Measurements from ENCODE around the gene GPLD1.
A peak's percentile ranks its signal among the peaks of the same experiment; 100 is the strongest.
"Not testable (repeated sequence)": the region's sequence is repeated elsewhere in the genome, so short reads cannot be mapped to it uniquely, and the experiment has no call there.

Gene GPLD1

DNA sequence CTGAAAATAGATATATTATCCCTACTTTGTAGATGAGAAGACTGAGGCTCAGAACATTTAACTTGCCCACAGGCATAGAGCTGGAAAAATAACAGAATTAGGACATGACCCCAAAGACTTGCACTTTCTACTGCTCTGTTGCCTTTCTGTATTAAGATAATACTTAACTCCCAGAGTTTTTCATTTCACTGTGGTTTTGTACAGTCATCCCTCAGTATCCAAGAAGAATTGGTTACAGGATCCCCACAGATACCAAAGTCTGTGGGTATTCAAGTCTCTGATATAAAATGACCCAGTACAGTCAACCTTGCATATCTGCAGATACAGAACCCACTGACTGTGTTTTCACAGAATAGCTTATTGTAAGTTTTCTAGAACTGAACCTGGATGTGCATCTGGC, 69.9 kb downstream of the GPLD1 start:
- Mint-ChIP-seq H3K27ac (no peak overlapping the region), H3K27me3 (no peaks in the 10 kb centered on the region), H3K4me3 (no peak overlapping the region), H3K4me1 (no peaks in the 10 kb centered on the region), H3K9me3 (no peaks in the 10 kb centered on the region)
- ATAC-seq (no peak), DNase-seq (no peak)

DNA sequence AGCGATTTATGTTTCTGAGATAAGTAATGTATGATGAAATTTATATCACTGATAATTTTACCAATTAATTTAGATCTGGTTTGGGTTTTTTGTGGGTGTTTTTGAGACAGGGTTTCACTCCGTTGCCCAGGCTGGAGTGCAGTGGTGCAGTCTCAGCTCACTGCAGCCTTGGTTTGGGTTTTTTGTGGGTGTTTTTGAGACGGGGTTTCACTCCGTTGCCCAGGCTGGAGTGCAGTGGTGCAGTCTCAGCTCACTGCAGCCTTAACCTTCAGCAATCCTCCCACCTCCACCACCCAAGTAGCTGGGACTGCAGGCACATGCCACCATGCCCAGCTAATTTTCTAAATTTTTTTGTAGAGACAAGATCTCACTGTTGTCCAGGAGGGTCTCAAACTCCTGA, 73.6 kb downstream of the GPLD1 start:
- Mint-ChIP-seq H3K4me3 (no peak overlapping the region), H3K27ac (no peak overlapping the region), H3K9me3 (no peaks in the 10 kb centered on the region), H3K27me3 (no peaks in the 10 kb centered on the region), H3K4me1 (peaks cover 6% of the 10 kb centered on the region)
- ATAC-seq (no peak), DNase-seq (no peak)

DNA sequence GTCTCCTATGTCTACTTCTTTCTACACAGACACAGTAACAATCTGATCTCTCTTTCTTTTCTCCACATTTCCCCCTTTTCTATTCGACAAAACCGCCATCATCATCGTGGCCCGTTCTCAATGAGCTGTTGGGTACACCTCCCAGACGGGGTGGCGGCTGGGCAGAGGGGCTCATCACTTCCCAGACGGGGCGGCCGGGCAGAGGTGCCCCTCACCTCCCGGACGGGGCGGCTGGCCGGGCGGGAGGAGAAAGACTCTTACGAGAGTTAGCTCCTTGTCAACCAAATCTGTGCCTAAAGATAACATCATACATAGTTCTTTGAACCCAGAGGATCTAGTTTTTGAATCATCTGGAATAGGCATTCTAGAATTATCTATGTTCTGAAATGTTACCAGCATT, 74.8 kb downstream of the GPLD1 start:
- ATAC-seq, H3K4me3 Mint-ChIP-seq: not testable (repeated sequence)

DNA sequence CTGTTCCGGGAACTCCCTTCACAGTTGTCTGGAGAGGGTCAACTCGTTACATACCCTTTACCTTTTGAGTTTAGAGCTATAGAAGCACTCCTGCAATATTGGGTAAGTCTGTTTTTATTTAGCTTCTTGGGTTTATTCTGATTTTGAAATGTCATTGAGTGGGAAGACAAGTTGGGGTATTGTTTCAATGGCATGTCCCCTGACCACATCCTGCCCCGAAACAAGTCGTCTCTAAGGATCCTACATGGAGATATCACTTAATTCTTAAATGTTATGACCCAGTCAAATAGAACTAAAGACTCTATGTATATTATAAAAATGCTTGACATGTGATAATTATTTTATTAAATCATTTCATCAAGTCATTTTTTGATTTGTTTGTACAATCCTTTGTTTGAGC, 77.1 kb downstream of the GPLD1 start:
- Mint-ChIP-seq H3K4me3 (no peak overlapping the region), H3K27ac (peak overlapping the region; percentile 38 to 72), H3K27me3 (no peaks in the 10 kb centered on the region), H3K9me3 (no peaks in the 10 kb centered on the region), H3K4me1 (peaks cover 16% of the 10 kb centered on the region)
- DNase-seq (no peak), ATAC-seq (no peak)

More for the DNA sequence above, 74.8 kb downstream of the GPLD1 start:
- not testable (repeated sequence) for DNase-seq, H3K27me3 Mint-ChIP-seq, H3K27ac Mint-ChIP-seq, H3K9me3 Mint-ChIP-seq
- peaks cover 11% of the 10 kb centered on the region for H3K4me1 Mint-ChIP-seq

DNA sequence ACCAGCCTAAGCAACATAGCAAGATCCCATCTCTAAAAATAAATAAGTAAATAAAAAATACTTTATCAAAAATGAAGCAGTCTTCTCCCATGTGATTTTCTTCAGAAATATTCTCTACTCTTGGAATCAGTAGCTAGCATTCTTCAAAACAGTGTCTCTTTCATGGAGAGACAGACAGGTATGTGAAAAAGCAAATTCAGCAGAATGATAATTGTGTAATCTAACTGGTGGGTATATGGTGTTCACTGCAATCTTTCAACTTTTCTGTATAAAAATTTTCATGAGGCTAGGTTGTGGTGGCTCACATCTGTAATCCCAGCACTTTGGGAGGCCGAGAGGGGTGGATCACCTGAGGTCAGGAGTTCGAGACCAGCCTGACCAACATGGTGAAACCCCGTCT, 78.8 kb downstream of the GPLD1 start:
- H3K9me3 Mint-ChIP-seq: no peaks in the 10 kb centered on the region
- no peak overlapping the region for H3K27ac Mint-ChIP-seq
- DNase-seq (no peak), ATAC-seq (no peak)
- H3K27me3 Mint-ChIP-seq: no peaks in the 10 kb centered on the region
- H3K4me3 Mint-ChIP-seq: no peak overlapping the region
- peaks cover 16% of the 10 kb centered on the region for H3K4me1 Mint-ChIP-seq

DNA sequence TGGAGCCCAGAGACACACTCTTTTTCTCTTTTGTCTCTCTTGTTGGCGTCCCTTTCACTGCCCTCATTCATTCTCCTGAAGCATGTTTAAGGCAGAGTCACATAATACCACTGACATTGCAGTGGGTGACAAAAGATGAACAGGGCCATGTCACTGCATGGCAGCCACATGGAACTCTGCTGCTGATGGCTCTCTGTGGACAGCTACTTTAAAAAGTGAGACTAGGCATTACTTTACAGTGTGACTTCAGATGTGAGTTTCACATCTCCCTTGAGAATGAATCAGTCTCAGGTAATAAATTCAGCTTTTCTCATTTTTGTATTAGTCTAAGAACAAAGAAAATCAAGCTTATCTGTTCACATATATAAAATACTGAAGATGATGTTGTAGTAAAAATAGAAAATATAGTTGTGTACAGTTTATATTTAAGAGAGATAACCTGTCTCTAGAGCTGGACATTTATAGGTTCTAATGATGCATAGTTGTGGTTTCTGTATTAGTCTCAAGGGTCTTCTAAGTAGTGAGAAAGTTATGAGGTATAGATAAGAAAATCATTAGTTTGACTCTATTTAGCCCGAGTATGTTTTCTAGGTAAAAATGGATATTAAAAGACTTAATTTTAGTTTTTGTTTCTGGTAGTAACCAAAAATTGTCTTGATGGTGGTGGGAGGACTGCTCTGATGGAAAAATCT, 80.5 kb downstream of the GPLD1 start:
- Mint-ChIP-seq H3K4me1 (peaks cover 31% of the 10 kb centered on the region), H3K4me3 (no peak overlapping the region), H3K9me3 (no peaks in the 10 kb centered on the region), H3K27me3 (no peaks in the 10 kb centered on the region), H3K27ac (peak overlapping the region in 1 of 2 donors; percentile 46)
- DNase-seq (no peak), ATAC-seq (no peak)

DNA sequence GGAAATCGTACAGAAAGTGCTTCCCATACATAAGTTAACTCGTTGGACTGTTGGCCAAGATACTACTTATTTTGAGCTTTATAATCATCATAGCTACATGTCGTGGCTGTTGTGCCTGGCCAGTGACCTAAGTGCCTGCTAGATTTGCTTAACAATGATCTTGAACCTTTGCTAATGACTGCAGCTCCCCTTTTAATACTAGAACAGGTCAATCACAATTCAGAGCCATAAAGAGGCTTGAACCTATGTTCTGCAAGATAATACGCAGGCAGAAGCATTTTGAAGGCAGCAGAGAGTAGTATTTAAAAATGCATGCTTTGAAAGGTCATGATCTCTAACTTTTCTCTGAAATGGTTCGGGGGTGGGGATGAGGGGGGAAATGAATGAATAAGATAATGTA, 84.1 kb downstream of the GPLD1 start:
- Mint-ChIP-seq H3K4me3 (no peak overlapping the region), H3K27me3 (peaks cover 10% of the 10 kb centered on the region), H3K27ac (no peak overlapping the region), H3K9me3 (no peaks in the 10 kb centered on the region), H3K4me1 (peaks cover 43% of the 10 kb centered on the region)
- no peak for ATAC-seq
- no peak for DNase-seq

DNA sequence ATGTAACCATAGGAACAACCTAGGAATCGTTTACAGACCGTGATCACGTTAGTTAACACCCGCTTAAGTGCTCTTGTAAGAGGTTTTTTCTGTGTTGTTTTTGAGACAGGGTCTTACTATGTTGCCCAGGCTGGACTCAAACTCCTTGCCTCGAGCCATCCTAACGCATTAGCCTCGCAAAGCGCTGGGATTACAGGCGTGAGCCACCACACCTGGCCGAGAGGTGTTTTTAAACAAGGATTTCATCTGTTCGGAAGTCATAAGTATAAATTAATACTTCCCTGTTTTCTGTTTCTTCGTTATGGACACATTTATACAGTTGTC, 85.9 kb downstream of the GPLD1 start:
- Mint-ChIP-seq H3K4me1 (peaks cover 38% of the 10 kb centered on the region), H3K27ac (peak overlapping the region; percentile 84 to 97), H3K9me3 (no peaks in the 10 kb centered on the region), H3K27me3 (peaks cover 26% of the 10 kb centered on the region), H3K4me3 (peak overlapping the region; percentile 86 to 94)
- ATAC-seq (no peak), DNase-seq (no peak)

DNA sequence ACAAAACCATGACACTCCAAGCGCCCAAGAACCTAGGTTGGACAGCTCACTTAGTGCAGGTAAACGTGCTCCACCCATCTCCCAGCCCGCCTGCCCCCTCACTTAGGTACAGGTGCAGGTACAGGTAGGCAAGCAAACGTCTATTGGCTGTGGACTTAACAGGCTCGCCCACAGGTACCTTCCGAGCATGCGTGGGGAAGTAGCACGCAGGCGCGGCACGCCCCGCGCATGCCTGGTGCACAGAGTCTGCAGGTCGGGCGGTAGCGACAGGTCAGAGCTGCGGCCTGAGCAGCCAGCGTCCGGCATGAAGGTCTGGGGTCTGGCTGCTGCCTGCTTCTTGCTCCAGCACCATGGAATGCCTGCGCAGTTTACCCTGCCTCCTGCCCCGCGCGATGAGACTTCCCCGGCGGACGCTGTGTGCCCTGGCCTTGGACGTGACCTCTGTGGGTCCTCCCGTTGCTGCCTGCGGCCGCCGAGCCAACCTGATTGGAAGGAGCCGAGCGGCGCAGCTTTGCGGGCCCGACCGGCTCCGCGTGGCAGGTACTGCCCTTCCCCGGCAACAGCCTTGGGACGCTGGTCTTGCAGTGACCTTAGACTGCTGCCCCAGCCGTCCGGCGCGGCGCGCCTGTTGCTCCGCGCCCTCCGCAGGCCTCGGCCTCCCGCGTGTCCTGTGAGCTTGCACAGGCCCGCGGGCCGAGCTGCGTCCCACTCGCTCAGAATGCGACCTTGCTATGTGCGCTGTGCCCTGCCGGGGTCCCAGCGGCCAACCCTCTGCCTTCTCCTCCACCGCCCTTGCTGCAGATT, 86.5 kb downstream of the GPLD1 start, which contains the start of gene MRS2:
TSS of gene MRS2 (plus strand) at position 240 of the 804 bp plus-strand sequence. CDS start at position 351, 111 bp downstream.
- peak; percentile 94 for ATAC-seq
- peak within 1 kb of the TSS; percentile 86 to 94 for H3K4me3 Mint-ChIP-seq
- H3K27me3 Mint-ChIP-seq: peaks cover 32% of the 10 kb centered on the region
- peaks cover 37% of the 10 kb centered on the region for H3K4me1 Mint-ChIP-seq
- H3K27ac Mint-ChIP-seq: peak within 1 kb of the TSS; percentile 84 to 97
- H3K9me3 Mint-ChIP-seq: no peaks in the 10 kb centered on the region
- DNase-seq: peak; percentile 68 to 77

DNA sequence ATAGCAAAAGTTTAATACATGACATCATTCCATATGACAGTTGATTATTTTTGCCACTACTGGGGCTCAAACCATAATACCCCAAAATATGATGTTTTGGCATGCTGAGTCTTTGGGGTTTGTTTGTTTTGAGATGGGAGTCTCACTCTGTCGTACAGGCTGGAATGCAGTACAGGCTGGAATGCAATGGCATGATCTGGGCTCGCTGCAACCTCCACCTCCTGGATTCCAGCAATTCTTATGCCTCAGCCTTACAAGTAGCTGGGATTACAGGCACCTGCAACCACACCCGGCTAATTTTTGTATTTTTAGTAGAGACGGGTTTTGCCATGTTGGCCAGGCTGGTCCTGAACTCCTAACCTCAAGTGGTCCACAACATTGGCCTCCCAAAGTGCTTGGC, 87.9 kb downstream of the GPLD1 start:
- Mint-ChIP-seq H3K27ac (no peak overlapping the region), H3K9me3 (peaks cover 2 to 4% of the 10 kb centered on the region in 2 donors), H3K4me1 (peaks cover 37% of the 10 kb centered on the region), H3K4me3 (no peak overlapping the region), H3K27me3 (peaks cover 46% of the 10 kb centered on the region)
- DNase-seq: no peak
- no peak for ATAC-seq

DNA sequence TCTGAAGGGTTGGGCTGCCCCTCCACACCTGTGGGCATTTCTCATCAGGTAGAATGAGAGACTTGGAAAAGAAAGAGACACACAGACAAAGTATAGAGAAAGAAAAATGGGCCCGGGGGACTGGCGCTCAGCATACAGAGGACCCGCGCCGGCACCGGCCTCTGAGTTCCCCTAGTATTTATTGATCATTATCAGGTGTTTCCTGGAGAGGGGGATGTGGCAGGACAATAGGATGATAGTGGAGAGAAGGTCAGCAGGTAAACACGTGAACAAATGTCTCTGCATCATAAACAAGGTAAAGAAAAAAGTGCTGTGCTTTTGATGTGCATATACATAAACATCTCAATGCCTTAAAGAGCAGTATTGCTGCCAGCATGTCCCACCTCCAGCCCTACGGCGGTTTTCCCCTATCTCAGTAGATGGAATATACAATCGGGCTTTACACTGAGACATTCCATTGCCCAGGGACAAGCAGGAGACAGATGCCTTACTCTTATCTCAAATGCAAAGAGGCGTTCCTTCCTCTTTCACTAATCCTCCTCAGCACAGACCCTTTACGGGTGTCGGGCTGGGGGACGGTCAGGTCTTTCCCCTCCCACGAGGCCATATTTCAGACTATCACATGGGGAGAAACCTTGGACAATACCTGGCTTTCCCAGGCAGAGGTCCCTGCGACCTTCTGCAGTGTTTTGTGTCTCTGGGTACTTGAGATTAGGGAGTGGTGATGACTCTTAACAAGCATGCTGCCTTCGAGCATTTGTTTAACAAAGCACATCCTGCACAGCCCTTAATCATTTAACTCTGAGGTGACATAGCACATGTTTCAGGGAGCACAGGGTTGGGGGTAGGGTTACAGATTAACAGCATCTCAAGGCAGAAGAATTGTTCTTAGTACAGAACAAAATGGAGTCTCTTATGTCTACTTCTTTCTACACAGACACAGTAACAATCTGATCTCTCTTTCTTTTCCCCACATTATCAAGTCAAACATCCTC, 89.0 kb downstream of the GPLD1 start:
- not testable (repeated sequence) for ATAC-seq, H3K27ac Mint-ChIP-seq, DNase-seq, H3K9me3 Mint-ChIP-seq
- H3K4me1 Mint-ChIP-seq: peaks cover 34% of the 10 kb centered on the region
- H3K4me3 Mint-ChIP-seq: peak overlapping the region; percentile 7 to 51
- H3K27me3 Mint-ChIP-seq: peaks cover 53% of the 10 kb centered on the region

DNA sequence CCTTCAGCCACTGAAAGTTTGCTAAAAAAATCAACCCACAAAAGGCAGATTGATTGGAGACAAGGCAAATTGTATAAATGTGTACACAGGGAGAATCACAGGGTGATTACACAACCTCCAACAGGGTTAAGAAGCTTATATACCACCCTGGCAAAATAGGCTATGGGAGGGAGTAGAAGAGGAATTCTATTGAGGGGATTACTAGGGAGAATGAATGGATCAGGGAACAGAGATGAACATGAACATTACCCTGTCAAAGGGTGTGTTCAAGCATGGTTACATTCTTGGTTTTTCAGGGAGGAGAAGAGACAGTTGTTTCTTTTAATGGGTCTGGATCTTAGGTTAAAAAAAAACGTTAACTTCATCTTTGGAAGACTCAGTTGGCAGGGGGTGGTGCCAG, 91.7 kb downstream of the GPLD1 start:
- no peak overlapping the region for H3K4me3 Mint-ChIP-seq
- DNase-seq: no peak
- no peak for ATAC-seq
- H3K9me3 Mint-ChIP-seq: peaks cover 5 to 6% of the 10 kb centered on the region in 2 donors
- H3K27me3 Mint-ChIP-seq: peaks cover 62% of the 10 kb centered on the region
- peaks cover 15% of the 10 kb centered on the region for H3K4me1 Mint-ChIP-seq
- H3K27ac Mint-ChIP-seq: no peak overlapping the region

DNA sequence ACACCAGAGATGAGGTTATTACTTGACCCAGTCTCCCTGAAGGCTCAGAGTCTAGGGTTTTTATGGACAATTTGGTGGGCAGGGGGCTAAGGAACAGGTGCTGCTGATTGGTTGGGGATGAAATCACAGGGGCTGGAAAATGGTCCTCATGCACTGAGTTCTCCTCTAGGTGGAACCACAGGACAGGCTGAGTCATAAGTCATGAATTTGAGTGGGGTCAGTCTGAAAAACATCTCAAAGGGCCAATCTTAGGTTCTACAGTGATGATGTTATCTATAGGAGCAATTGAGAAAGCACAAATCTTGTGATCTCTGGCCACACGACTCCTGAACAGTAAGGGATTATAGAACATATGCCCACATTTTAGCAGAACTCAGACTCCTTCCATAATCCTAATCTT, 92.6 kb downstream of the GPLD1 start:
- H3K4me3 Mint-ChIP-seq: no peak overlapping the region
- no peak overlapping the region for H3K27ac Mint-ChIP-seq
- ATAC-seq (no peak), DNase-seq (no peak)
- peaks cover 5 to 6% of the 10 kb centered on the region in 2 donors for H3K9me3 Mint-ChIP-seq
- H3K4me1 Mint-ChIP-seq: peaks cover 17% of the 10 kb centered on the region
- peaks cover 62% of the 10 kb centered on the region for H3K27me3 Mint-ChIP-seq

DNA sequence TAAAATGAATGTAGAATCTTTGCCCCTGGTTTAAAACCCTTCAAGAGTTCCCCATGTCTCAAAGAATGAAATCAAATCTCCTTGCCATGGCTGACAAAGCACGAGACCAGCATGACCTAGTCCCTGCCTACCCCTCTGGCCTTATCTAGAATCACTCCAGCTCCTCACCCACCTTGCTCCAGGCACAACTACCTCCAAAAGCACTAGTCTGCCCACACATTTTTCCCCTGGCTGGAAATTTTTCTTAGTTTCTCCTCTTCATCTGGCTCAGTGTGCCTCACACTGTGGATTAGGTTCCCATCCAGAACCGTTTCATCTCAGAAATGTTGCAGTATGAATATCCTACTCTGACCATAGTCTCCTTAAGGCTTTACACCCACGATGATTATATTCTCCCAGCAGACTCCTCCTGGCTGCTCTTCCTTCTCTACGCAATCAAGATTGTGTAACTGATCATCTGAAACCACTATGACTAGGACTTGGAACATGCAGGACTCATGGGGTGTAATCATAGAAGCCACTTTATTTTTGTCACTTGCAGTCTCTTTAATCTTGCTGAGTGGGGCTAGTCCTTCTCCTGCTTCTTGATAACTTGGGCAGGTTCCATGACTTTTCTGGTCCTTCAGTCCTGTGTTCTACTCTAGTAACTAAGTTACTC, 94.5 kb downstream of the GPLD1 start:
- Mint-ChIP-seq H3K4me1 (peaks cover 9% of the 10 kb centered on the region), H3K27ac (no peak overlapping the region), H3K27me3 (peaks cover 48% of the 10 kb centered on the region), H3K9me3 (peaks cover 5 to 6% of the 10 kb centered on the region in 2 donors), H3K4me3 (no peak overlapping the region)
- no peak for ATAC-seq
- DNase-seq: no peak
